Lower lobe of right lung (tissue), 2 donors: ENCODE results near the gene HS3ST3B1. TPM values are rescaled to one million over a fixed set of nuclear protein-coding genes. Genes with fewer than 3 reads are reported as not detected.

Source experiments
- ATAC-seq, 2 donors: fragments of 200-7000 bp; cut with Tn5 transposase; one replicate each; pipeline ENCODE4 v1.9.1; 2020 to 2022; ENCODE audit warnings: mild to moderate bottlenecking in 2 of 2, moderate library complexity in 2 of 2
- DNase-seq: peaks from one replicate; pipeline ENCODE4 v3.0.0-alpha.2; 2020
- H3K27ac ChIP-seq: fragments of 200-600 bp; one replicate; pipeline ENCODE4 v1.8.0; 2022
- H3K27me3 ChIP-seq: fragments of 200-600 bp; one replicate; pipeline ENCODE4 v1.8.0; 2022; ENCODE audit warnings: low read depth
- H3K36me3 ChIP-seq: fragments of 200-600 bp; one replicate; pipeline ENCODE4 v1.8.0; 2022; ENCODE audit warnings: mild to moderate bottlenecking
- H3K4me1 ChIP-seq: fragments of 200-600 bp; one replicate; pipeline ENCODE4 v1.8.0; 2022
- H3K4me3 ChIP-seq: fragments of 200-600 bp; one replicate; pipeline ENCODE4 v1.8.0; 2022; ENCODE audit warnings: mild to moderate bottlenecking
- H3K9me3 ChIP-seq: fragments of 200-600 bp; one replicate; pipeline ENCODE4 v1.8.0; 2022
- intact Hi-C: fragments of 100-400 bp; cut with DNase I; formaldehyde crosslinking; loops from one replicate; pipeline ENCODE4 v1.11.0; 2022
- total RNA-seq: library from RNA; stranded (reverse); fragmentation: NEBNext Ultra II Directional; extraction: Animal tissue kit (Norgen Biotek cat#: 25700); gene quantifications from one replicate; pipeline ENCODE4 v1.2.1, GENCODE V29; 2021
- TF ChIP-seq, protein P1 (sequence below): fragments of 200-600 bp; IDR thresholded peaks from one replicate; pipeline ENCODE4 v1.8.0; 2022; ENCODE audit warnings: antibody characterized with exemption, mild to moderate bottlenecking
- donor health status: DM: no; HTN: yes; CAD: no; lungs with severe emphysema.

HS3ST3B1 gene
- total RNA-seq, 1 donor from 2014 or later, result 3.4 TPM

DNA sequence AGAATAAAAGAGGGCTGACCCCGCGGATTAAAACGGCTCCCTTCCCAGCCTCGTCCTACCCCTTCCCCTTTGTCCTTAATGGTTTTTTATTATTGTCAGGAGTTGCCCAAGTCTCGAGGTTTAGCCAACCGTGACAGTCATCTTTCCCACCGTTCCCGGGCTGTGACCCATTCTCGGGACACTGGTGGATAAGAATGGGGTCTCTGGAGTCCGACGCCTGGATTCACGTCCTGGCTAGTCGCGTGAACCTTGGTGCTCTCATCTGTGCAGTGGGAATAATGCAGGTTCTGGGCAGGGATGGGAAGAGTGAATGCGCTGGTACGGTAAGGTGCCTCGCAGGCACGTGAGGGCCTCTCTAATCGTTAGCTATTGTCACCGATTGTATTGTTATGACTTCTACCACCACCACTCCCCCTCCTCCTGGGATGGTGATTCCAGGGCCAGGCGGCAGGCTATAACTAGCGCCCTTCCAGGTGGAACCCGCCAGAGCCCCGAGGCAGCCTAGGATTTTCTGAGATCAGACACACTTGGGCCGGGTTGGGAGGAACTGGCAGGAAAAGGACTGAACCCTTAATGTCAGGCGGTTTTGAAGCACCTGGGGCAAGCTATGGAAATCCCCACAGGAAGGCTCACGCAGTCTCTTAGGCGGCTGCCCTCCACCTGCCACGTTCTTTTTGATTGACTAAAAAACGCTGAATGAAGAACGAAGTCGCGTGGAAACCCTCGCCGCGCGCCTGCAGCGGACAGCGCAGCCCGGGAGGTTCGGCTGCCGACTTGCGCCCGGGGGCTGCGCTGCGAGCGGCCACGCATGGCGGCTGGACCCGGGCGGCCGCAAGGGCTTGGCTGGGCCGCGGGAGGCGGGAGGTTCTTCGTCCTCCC is 2.7 kb downstream of the HS3ST3B1 start:
- DNase-seq (no peak), ATAC-seq (no peak)
- intact Hi-C loops, result loop anchor here (10.0 kb wide), 1 partner anchor 709 kb away; no protein-coding TSS in a partner anchor
- peak overlapping the region; percentile 66 for H3K4me3 ChIP-seq
- no peak overlapping the region for H3K27ac ChIP-seq
- peaks cover 45% of the 10 kb centered on the region for H3K4me1 ChIP-seq
- no peaks in the 10 kb centered on the region for H3K9me3 ChIP-seq
- peaks cover 84% of the 10 kb centered on the region for H3K27me3 ChIP-seq
- no peaks in the 10 kb centered on the region for H3K36me3 ChIP-seq
- TF ChIP-seq, protein P1, sequence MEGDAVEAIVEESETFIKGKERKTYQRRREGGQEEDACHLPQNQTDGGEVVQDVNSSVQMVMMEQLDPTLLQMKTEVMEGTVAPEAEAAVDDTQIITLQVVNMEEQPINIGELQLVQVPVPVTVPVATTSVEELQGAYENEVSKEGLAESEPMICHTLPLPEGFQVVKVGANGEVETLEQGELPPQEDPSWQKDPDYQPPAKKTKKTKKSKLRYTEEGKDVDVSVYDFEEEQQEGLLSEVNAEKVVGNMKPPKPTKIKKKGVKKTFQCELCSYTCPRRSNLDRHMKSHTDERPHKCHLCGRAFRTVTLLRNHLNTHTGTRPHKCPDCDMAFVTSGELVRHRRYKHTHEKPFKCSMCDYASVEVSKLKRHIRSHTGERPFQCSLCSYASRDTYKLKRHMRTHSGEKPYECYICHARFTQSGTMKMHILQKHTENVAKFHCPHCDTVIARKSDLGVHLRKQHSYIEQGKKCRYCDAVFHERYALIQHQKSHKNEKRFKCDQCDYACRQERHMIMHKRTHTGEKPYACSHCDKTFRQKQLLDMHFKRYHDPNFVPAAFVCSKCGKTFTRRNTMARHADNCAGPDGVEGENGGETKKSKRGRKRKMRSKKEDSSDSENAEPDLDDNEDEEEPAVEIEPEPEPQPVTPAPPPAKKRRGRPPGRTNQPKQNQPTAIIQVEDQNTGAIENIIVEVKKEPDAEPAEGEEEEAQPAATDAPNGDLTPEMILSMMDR, result no peak

DNA sequence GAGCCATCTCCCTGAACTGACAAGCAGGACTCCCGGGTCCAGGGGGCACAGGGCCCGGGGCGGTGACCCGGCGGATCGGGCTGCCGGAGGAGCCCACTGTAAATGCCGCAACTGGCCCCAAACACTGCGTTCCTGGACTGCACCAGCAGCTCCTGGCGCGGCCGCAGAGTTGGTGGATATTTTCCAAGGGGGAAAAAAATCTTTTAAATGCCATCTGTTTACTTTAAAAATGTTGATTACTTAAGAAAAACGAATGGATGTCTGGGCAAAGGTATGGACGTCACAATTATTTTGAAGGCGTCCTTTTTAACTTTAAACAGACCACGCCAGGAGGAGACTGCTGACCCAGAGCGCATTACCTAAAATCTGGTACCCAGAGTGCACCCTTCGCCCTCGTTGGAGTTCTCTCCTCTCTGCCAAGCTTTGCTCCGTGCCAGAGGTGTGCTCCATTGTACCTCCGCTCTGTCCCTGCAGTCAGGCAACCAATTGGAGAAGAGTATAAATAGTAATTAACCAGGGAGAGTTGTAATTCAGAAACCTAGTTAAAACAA is 3.4 kb downstream of the HS3ST3B1 start:
- Histone ChIP-seq H3K4me3 (peak overlapping the region; percentile 66), H3K9me3 (no peaks in the 10 kb centered on the region), H3K27ac (no peak overlapping the region), H3K4me1 (peaks cover 49% of the 10 kb centered on the region), H3K27me3 (peaks cover 83% of the 10 kb centered on the region), H3K36me3 (no peaks in the 10 kb centered on the region)
- ATAC-seq, result no peak
- no peak for DNase-seq
- intact Hi-C loops, result loop anchor here (10.0 kb wide), 1 partner anchor 709 kb away; no protein-coding TSS in a partner anchor
- TF ChIP-seq, protein P1, result no peak

DNA sequence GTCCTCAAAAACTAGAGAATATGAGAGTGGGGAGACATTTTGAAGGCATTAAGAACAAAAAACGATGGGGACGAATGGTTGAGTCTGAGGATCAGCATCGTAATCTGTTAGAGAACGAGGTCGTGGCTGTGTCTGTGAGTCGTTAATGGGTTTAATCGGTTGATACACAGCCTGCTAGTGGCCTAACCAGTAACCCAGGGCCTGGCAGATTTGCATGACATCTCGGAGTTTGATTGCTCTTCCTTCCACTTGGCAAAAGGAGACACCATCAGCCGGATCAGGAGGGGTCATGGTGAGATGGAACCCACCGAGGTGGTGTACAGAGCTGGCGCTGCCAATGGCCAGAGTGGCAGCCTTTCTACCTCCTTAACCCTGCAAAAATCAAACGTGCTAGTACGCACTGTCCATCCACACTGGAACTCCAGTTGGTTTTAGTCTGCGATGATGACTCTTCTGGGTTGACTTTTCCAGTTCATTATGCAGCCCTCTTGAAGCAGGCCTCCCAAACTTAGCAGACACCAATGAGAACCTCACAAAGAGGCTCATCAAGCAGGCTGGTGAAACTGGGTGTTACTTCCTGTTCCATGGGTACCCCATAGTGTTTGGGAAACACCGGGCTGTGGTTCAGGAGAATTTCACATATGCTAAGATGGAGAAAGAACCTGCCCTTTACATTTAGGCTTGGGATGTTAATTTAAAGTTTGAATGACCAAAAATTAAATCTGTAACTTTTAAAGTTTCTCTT is 4.1 kb downstream of the HS3ST3B1 start:
- H3K4me3 ChIP-seq, result no peak overlapping the region
- intact Hi-C loops, result loop anchor here (10.0 kb wide), 1 partner anchor 710 kb away; no protein-coding TSS in a partner anchor

DNA sequence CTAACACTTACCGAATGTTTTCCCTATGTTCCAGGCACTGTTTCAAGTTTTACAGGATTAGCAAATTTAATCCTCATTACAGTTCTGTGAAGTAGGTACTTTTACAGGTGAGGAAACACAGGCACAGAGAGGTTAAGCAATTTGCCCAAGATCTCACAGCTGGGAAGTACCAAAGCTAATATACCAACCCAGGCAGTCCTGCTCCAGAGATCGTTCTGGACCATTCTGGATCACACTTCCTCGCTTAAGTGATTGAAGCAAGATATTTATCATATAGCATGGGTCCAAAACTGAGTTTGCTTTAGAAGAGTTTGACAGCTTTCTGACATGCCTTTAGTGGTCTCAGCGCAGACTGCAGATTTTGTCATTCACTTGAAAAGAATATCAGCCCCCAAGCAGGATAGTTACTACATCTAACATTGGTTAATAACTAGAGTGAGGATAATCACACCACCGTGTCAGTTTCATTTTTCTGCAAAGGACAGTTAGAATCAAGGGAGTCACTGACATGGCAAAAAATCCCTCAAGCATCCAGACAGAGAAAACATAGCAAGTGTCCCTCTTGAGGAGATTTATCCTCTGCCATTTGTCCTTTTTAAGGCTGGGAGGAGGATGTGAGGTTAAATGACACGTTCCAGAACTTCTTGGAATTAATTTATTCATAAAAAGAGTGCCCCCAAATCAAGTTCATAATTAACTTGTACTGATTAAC is 5.1 kb downstream of the HS3ST3B1 start:
- DNase-seq (no peak), ATAC-seq (no peak)
- Histone ChIP-seq H3K9me3 (no peaks in the 10 kb centered on the region), H3K36me3 (no peaks in the 10 kb centered on the region), H3K4me3 (no peak overlapping the region), H3K4me1 (peaks cover 42% of the 10 kb centered on the region), H3K27ac (no peak overlapping the region), H3K27me3 (peaks cover 75% of the 10 kb centered on the region)
- TF ChIP-seq, protein P1, result no peak
- intact Hi-C loops, result loop anchor here (10.0 kb wide), 1 partner anchor 711 kb away; no protein-coding TSS in a partner anchor

More for the DNA sequence above, 4.1 kb downstream of the HS3ST3B1 start:
- Histone ChIP-seq H3K27me3 (peaks cover 77% of the 10 kb centered on the region), H3K36me3 (no peaks in the 10 kb centered on the region), H3K9me3 (no peaks in the 10 kb centered on the region), H3K27ac (no peak overlapping the region), H3K4me1 (peaks cover 44% of the 10 kb centered on the region)
- TF ChIP-seq, protein P1, result no peak
- DNase-seq (no peak), ATAC-seq (no peak)

DNA sequence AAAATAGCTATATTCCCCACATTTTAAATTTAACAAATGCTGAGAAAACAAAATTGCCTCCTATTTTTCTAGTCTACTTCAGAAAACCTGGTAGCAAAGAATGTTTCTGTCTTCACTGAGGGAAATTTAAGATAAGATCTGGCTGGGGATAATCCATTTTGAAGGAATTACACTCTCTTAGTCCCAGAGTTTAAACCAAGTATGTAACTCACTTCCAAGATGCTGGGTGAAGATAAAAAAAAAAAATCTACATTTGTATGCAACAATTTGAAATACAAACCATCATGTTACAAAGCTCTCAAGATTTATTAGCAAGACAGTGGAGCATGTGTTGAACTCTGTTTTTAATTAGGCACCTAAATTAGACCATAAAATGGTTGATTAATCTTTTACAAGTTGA is 5.7 kb downstream of the HS3ST3B1 start:
- peaks cover 39% of the 10 kb centered on the region for H3K4me1 ChIP-seq
- TF ChIP-seq, protein P1, result no peak
- no peak overlapping the region for H3K4me3 ChIP-seq
- H3K9me3 ChIP-seq, result no peaks in the 10 kb centered on the region
- no peaks in the 10 kb centered on the region for H3K36me3 ChIP-seq
- no peak overlapping the region for H3K27ac ChIP-seq
- ATAC-seq (no peak), DNase-seq (no peak)
- H3K27me3 ChIP-seq, result peaks cover 71% of the 10 kb centered on the region
- intact Hi-C loops, result loop anchor here (10.0 kb wide), 1 partner anchor 712 kb away; no protein-coding TSS in a partner anchor
